HepG2 (cell line): ENCODE measurements around the gene SNRNP48. TPM values are rescaled to one million over a fixed set of nuclear protein-coding genes. Genes with fewer than 3 reads are reported as not detected.

Experiments used
- ATF2 ChIP-seq: sonication (generic); formaldehyde crosslinking; IDR thresholded peaks from 2 replicates; pipeline ENCODE4 v1.4.0; 2020; ENCODE audit warnings: missing genetic modification reagents
- EP300 ChIP-seq, 3 experiments: sonication (generic) in 1 of 3; formaldehyde crosslinking in 1 of 3; IDR thresholded peaks; 2 replicates each; pipeline versions ENCODE4 v1.5.1 to v1.6.1; 2011 to 2020; ENCODE audit warnings: low read depth in 2 of 3, low read length in 2 of 3, borderline replicate concordance in 1 of 3, improper control_type of control experiment in 1 of 3, mild to moderate bottlenecking in 1 of 3, missing genetic modification reagents in 1 of 3, moderate library complexity in 1 of 3
- HOXA7 ChIP-seq: sonication (generic); formaldehyde crosslinking; IDR thresholded peaks from 2 replicates; pipeline ENCODE4 v1.8.1; 2022; ENCODE audit warnings: mild to moderate bottlenecking, missing genetic modification reagents, moderate library complexity
- MBD4 ChIP-seq: IDR thresholded peaks from 2 replicates; pipeline ENCODE4 v1.6.1; 2012; ENCODE audit warnings: low read length, inconsistent platforms, borderline replicate concordance
- MXD4 ChIP-seq: IDR thresholded peaks from 2 replicates; pipeline ENCODE4 v1.6.1; 2016; ENCODE audit warnings: mild to moderate bottlenecking, missing biosample characterization, missing genetic modification reagents
- NFYB ChIP-seq: sonication (generic); formaldehyde crosslinking; IDR thresholded peaks from 2 replicates; pipeline ENCODE4 v1.4.0; 2020; ENCODE audit warnings: missing genetic modification reagents
- PHF20 ChIP-seq: sonication (generic); formaldehyde crosslinking; IDR thresholded peaks from 2 replicates; pipeline ENCODE4 v1.5.0; 2020; ENCODE audit warnings: mild to moderate bottlenecking, missing genetic modification reagents
- SIN3B ChIP-seq: fragments of 150-350 bp; IDR thresholded peaks from 2 replicates; pipeline ENCODE4 v1.6.1; 2014; ENCODE audit warnings: low read length
- SP5 ChIP-seq: IDR thresholded peaks from 2 replicates; pipeline ENCODE4 v1.6.1; 2016; ENCODE audit warnings: low read depth, borderline replicate concordance
- TCF7 ChIP-seq: sonication (generic); IDR thresholded peaks from 2 replicates; pipeline ENCODE4 v1.6.1; 2016; ENCODE audit warnings: antibody characterized with exemption, low read depth
- TEAD3 ChIP-seq: optimal IDR thresholded peaks from 2 replicates; pipeline ENCODE3; 2016; ENCODE audit warnings: borderline replicate concordance
- ZFX ChIP-seq: sonication (generic); formaldehyde crosslinking; IDR thresholded peaks from 2 replicates; pipeline ENCODE4 v1.4.0; 2020; ENCODE audit warnings: mild to moderate bottlenecking, low read depth, missing genetic modification reagents, moderate library complexity
- ZNF207 ChIP-seq: fragments of 450-650 bp; IDR thresholded peaks from 2 replicates; pipeline ENCODE4 v1.6.1; 2016; ENCODE audit warnings: antibody characterized with exemption, borderline replicate concordance
- ZNF260 ChIP-seq: sonication (generic); formaldehyde crosslinking; IDR thresholded peaks from 2 replicates; pipeline ENCODE4 v1.4.0; 2020; ENCODE audit warnings: missing genetic modification reagents, low read depth, mild to moderate bottlenecking, borderline replicate concordance
- ZNF282 ChIP-seq: fragments of 450-650 bp; IDR thresholded peaks from 2 replicates; pipeline ENCODE4 v1.6.1; 2018; ENCODE audit not compliant: partially characterized antibody
- ZNF44 ChIP-seq: sonication (generic); formaldehyde crosslinking; IDR thresholded peaks from 2 replicates; pipeline ENCODE4 v1.5.1; 2020; ENCODE audit warnings: mild to moderate bottlenecking, missing genetic modification reagents
- ZNF775 ChIP-seq: sonication (generic); formaldehyde crosslinking; IDR thresholded peaks from 2 replicates; pipeline ENCODE4 v1.4.0; 2020; ENCODE audit warnings: missing genetic modification reagents, mild to moderate bottlenecking, moderate library complexity, borderline replicate concordance
- ZNF800 ChIP-seq: sonication (generic); formaldehyde crosslinking; IDR thresholded peaks from 2 replicates; pipeline ENCODE4 v1.4.0; 2020; ENCODE audit warnings: missing genetic modification reagents
- polyA plus RNA-seq, 8 experiments: library from polyadenylated mRNA; depleted of rRNA in 3 of 8; stranded (reverse) in 7 of 8; unstranded in 1 of 8; fragments of >200 nt; fragmentation: Illumina TruSeq in 4 of 8; extraction: Trizol in 4 of 8; gene quantifications; 2 replicates each; pipeline versions ENCODE4 v1.2.1 to v1.2.3, GENCODE V29; 2011 to 2016; ENCODE audit warnings: low read depth in 4 of 8, missing spikeins in 1 of 8, mixed read lengths in 1 of 8; ENCODE audit not compliant: insufficient read depth in 1 of 8
- total RNA-seq, 5 experiments: library from RNA; depleted of rRNA; stranded (reverse); fragments of >200 nt; fragmentation: Illumina TruSeq; extraction: Trizol; gene quantifications; 2 replicates each; pipeline ENCODE4 v1.2.3, GENCODE V29; 2016; ENCODE audit warnings: low read depth in 1 of 5
- TF ChIP-seq, protein P1 (sequence below): IDR thresholded peaks from 2 replicates; pipeline ENCODE4 v1.6.1; 2016; ENCODE audit warnings: mild to moderate bottlenecking
- TF ChIP-seq, protein P2 (sequence below): sonication (generic); formaldehyde crosslinking; IDR thresholded peaks from 2 replicates; pipeline ENCODE4 v1.5.0; 2020; ENCODE audit warnings: mild to moderate bottlenecking, missing genetic modification reagents
- TF ChIP-seq, protein P3 (sequence below): sonication (generic); formaldehyde crosslinking; IDR thresholded peaks from 2 replicates; pipeline ENCODE4 v1.4.0; 2020; ENCODE audit warnings: mild to moderate bottlenecking, missing genetic modification reagents

SNRNP48 gene
- total and polyA plus RNA-seq, 2 of the 13 experiments (the other 11 are each of a cell fraction or from before 2014, with no cell fraction given): 17.5 to 47.5 TPM

DNA sequence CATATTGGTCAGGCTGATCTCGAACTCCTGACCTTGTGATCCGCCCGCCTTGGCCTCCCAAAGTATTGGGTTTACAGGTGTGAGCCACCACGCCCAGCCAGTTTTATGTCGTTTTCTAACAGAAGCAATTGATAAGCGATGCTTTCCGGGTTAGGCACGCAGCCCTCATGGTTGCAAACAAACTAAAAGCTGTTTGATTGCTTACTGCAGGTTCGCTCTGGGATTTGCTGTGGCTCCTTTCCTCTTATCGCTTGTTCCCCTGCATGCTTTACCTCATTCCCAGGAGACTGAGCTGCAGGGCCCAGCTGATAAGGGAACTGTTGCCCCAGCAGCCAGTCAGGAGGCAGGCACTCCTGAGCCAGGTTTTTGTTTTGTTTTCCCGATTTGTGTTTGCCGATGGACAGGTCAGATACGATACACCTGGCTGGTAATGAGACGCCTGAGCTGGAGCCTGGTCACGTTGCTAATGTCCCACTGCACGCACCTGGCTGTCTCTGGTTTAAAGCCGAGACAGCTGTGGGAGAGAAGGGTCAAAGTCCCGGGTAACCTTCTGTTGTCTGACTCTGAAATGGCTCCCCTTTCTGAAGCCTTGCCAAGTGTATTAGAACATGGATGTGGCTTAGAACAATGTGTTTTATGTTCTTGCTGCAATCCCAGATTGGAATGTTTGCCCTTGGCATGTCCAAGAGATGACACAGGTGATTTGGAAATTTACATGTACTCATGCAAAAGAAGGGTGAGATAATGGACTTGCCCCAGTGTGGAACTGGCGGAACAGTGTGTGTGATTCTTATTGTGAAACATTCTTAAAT is 28.6 kb upstream of the SNRNP48 start (continued):
- TF ChIP-seq ATF2 (CRISPR knock-in tag) (peak; percentile 90), ZNF800 (CRISPR knock-in tag) (peak; percentile 73; the same call in 1 of the 2 replicates), TCF7 (peak; percentile 88), TEAD3 (peak; percentile 98), ZNF207 (no peak), ZNF44 (CRISPR knock-in tag) (no peak), SIN3B (0 out of 2 replicates have a peak, but pooled peaks have one; percentile 25), ZNF260 (CRISPR knock-in tag) (no peak), NFYB (CRISPR knock-in tag) (peak; percentile 54), HOXA7 (no peak), MXD4 (CRISPR knock-in tag) (peak; percentile 93), SP5 (CRISPR knock-in tag) (peak; percentile 77), ZNF775 (no peak), ZFX (CRISPR knock-in tag) (peak; percentile 78), MBD4 (peak; percentile 67; the same call in 1 of the 2 replicates), ZNF282 (no peak), PHF20 (CRISPR knock-in tag) (no peak; the same call in 1 of the 2 replicates), EP300 (IDR thresholded peaks at IDR 0.05; ENCODE audit: low read depth in 2 of 2, low read length in 2 of 2) (peak in 1 of 2 experiments; percentile 89), EP300 (CRISPR knock-in tag; IDR thresholded peaks at IDR 0.05; ENCODE audit: borderline replicate concordance) (peak; percentile 95)
- TF ChIP-seq, protein P1, sequence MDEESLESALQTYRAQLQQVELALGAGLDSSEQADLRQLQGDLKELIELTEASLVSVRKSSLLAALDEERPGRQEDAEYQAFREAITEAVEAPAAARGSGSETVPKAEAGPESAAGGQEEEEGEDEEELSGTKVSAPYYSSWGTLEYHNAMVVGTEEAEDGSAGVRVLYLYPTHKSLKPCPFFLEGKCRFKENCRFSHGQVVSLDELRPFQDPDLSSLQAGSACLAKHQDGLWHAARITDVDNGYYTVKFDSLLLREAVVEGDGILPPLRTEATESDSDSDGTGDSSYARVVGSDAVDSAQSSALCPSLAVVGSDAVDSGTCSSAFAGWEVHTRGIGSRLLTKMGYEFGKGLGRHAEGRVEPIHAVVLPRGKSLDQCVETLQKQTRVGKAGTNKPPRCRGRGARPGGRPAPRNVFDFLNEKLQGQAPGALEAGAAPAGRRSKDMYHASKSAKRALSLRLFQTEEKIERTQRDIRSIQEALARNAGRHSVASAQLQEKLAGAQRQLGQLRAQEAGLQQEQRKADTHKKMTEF (CRISPR knock-in tag): peak; percentile 99
- TF ChIP-seq, protein P2, sequence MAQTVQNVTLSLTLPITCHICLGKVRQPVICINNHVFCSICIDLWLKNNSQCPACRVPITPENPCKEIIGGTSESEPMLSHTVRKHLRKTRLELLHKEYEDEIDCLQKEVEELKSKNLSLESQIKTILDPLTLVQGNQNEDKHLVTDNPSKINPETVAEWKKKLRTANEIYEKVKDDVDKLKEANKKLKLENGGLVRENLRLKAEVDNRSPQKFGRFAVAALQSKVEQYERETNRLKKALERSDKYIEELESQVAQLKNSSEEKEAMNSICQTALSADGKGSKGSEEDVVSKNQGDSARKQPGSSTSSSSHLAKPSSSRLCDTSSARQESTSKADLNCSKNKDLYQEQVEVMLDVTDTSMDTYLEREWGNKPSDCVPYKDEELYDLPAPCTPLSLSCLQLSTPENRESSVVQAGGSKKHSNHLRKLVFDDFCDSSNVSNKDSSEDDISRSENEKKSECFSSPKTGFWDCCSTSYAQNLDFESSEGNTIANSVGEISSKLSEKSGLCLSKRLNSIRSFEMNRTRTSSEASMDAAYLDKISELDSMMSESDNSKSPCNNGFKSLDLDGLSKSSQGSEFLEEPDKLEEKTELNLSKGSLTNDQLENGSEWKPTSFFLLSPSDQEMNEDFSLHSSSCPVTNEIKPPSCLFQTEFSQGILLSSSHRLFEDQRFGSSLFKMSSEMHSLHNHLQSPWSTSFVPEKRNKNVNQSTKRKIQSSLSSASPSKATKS (CRISPR knock-in tag): peak; percentile 80; the same call in 1 of the 2 replicates
- TF ChIP-seq, protein P3, sequence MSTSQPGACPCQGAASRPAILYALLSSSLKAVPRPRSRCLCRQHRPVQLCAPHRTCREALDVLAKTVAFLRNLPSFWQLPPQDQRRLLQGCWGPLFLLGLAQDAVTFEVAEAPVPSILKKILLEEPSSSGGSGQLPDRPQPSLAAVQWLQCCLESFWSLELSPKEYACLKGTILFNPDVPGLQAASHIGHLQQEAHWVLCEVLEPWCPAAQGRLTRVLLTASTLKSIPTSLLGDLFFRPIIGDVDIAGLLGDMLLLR (CRISPR knock-in tag): peak; percentile 89; the same call in 1 of the 2 replicates
